Endothelial cell of umbilical vein (primary cell): ENCODE results near the gene ATAD5.
"Not testable (repeated sequence)": the region's sequence is repeated elsewhere in the genome, so short reads cannot be mapped to it uniquely, and the experiment has no call there.

Experiments used
- CTCF ChIP-seq, 2 donors: IDR thresholded peaks; 1 replicate in 1 of 2; 2 replicates in 1 of 2; pipeline ENCODE4 v1.5.1; 2011; ENCODE audit warnings: low read length in 2 of 2, mild to moderate bottlenecking in 2 of 2, moderate library complexity in 2 of 2, control low read depth in 1 of 2, inconsistent platforms in 1 of 2, low read depth in 1 of 2; ENCODE audit not compliant: insufficient read depth in 1 of 2; ENCODE audit errors: extremely low read depth in 1 of 2
- EZH2 ChIP-seq: IDR thresholded peaks from 2 replicates; pipeline ENCODE4 v1.6.1; 2012; ENCODE audit warnings: borderline replicate concordance, low read depth, mild to moderate bottlenecking, moderate library complexity, low read length, inconsistent platforms; ENCODE audit not compliant: severe bottlenecking
- FOS ChIP-seq: IDR thresholded peaks from 2 replicates; pipeline ENCODE4 v1.6.1; 2011; ENCODE audit warnings: mild to moderate bottlenecking, low read length, moderate library complexity, borderline replicate concordance; ENCODE audit not compliant: insufficient read depth
- JUN ChIP-seq: IDR thresholded peaks from 2 replicates; pipeline ENCODE4 v1.6.1; 2011; ENCODE audit warnings: borderline replicate concordance, low read depth; ENCODE audit not compliant: insufficient read length, insufficient read depth
- MAX ChIP-seq: IDR thresholded peaks from 2 replicates; pipeline ENCODE4 v1.6.1; 2011; ENCODE audit not compliant: insufficient read depth, insufficient read length
- MYC ChIP-seq: IDR thresholded peaks from one replicate; pipeline ENCODE4 v1.6.1; 2011; ENCODE audit warnings: mild to moderate bottlenecking, low read depth, low read length
- POLR2A ChIP-seq: IDR thresholded peaks from 2 replicates; pipeline ENCODE4 v1.6.1; 2012; ENCODE audit warnings: low read depth, mild to moderate bottlenecking, control low read depth, low read length
- POLR2AphosphoS5 ChIP-seq: IDR thresholded peaks from 2 replicates; pipeline ENCODE4 v1.6.1; 2012; ENCODE audit warnings: low read depth, mild to moderate bottlenecking, control low read depth, low read length, moderate library complexity; ENCODE audit not compliant: insufficient read depth

- TF ChIP-seq EZH2; CTCF (IDR thresholded peaks at IDR 0.05; ENCODE audit: extremely low read depth in 1 of 2, insufficient read depth in 1 of 2, low read depth in 1 of 2, low read length in 2 of 2); MAX; POLR2A; POLR2AphosphoS5; JUN; MYC; FOS: not testable (repeated sequence)
Measured at GRCh38 chr17:30814860-30815259, 16.9 kb upstream of the ATAD5 start.
